ENCODE measurements around the gene SNED1.

DNA sequence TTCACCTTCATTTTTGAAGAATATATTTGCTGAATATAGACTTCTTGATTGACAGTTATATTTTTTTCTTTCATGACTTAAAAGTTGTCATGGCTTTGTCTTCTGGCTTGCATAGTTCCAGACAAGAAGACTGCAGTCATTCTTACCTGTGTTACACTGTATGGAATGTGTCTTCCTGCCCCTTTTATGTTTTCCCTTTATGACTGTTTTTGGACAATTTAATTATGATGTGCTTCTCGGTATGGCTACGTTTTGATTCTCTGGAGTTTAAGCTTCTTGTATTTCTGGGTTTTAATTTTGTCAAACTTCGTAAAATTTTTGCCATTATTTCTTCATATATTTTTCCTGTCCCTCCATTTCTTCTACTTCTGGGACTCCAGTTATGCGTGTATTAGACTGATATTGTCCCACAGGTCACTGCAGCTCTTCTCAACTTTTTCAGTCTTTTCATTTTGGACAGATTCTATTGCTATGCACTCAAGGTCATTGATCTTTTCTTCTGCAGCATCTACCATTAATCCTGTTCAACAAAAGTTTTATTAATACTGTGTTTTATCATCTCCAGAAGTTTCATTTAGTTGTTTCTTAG lies 86.5 kb downstream of the SNED1 start:
- TF ChIP-seq, protein P1, sequence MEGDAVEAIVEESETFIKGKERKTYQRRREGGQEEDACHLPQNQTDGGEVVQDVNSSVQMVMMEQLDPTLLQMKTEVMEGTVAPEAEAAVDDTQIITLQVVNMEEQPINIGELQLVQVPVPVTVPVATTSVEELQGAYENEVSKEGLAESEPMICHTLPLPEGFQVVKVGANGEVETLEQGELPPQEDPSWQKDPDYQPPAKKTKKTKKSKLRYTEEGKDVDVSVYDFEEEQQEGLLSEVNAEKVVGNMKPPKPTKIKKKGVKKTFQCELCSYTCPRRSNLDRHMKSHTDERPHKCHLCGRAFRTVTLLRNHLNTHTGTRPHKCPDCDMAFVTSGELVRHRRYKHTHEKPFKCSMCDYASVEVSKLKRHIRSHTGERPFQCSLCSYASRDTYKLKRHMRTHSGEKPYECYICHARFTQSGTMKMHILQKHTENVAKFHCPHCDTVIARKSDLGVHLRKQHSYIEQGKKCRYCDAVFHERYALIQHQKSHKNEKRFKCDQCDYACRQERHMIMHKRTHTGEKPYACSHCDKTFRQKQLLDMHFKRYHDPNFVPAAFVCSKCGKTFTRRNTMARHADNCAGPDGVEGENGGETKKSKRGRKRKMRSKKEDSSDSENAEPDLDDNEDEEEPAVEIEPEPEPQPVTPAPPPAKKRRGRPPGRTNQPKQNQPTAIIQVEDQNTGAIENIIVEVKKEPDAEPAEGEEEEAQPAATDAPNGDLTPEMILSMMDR (conservative IDR thresholded peaks at IDR 0.05) = no peak
- no peak for TF ChIP-seq EZH2 (IDR thresholded peaks at IDR 0.05; ENCODE audit: low read depth)

Data from PC-9 (cell line).